GM19193 (cell line): ENCODE data around the gene CABLES2.

Experiments
- POLR2A ChIP-seq: IDR thresholded peaks from 4 replicates; pipeline ENCODE4 v1.6.1; 2011; ENCODE audit not compliant: insufficient read depth, insufficient read length; ENCODE audit errors: extremely low read depth

CABLES2 gene

DNA sequence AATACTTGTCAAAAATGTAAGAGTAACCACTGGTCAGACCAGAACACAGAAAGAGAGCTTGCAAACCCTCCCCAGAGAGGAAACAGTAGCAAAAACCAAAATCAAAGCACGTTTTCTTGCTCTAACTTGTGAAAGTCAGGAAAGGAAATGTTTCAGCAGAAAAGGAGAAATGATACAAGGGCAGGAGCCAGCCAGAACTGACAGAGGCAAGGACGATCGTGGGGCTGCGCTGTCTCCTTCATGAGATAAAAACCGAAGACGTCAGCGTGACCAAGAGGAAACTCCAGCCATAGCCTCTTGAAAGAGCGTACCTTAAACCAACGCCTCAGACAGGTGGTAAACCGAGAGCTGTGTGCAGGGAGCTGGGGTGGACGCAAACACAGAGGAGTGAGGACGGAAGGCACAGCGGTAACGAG lies 67.4 kb downstream of the CABLES2 start:
- no peak for TF ChIP-seq POLR2A
